ENCODE measurements around the gene FKBP1C. TPM values are rescaled to one million over a fixed set of nuclear protein-coding genes. Genes with fewer than 3 reads are reported as not detected.

The FKBP1C gene
- total RNA-seq, 1 donor from 2014 or later = not detected

GRCh38 chr6:63249875-63250482, 38.7 kb downstream of the FKBP1C start:
- H3K36me3 ChIP-seq (ENCODE audit: control insufficient read depth in 3 of 3, insufficient read depth in 3 of 3, low read length in 3 of 3) = no peaks in the 10 kb centered on the region
- no peaks in the 10 kb centered on the region for H3K27me3 ChIP-seq (ENCODE audit: control insufficient read depth in 3 of 3, insufficient read depth in 3 of 3, low read length in 3 of 3)
- no peaks in the 10 kb centered on the region for H3K4me1 ChIP-seq (ENCODE audit: control insufficient read depth in 3 of 3, insufficient read depth in 3 of 3, low read length in 3 of 3)
- H3K9ac ChIP-seq (ENCODE audit: low read depth in 1 of 3, low read length in 3 of 3) = no peak overlapping the region
- H3K4me3 ChIP-seq (ENCODE audit: low read length in 3 of 3) = no peak overlapping the region
- H3K27ac ChIP-seq (ENCODE audit: low read depth, low read length) = no peak overlapping the region
- no peaks in the 10 kb centered on the region for H3K9me3 ChIP-seq (ENCODE audit: control insufficient read depth in 3 of 3, low read length in 3 of 3)

GRCh38 chr6:63259153-63259552, 47.9 kb downstream of the FKBP1C start:
- no peak overlapping the region for H3K4me3 ChIP-seq (ENCODE audit: low read length in 3 of 3)

GRCh38 chr6:63261820-63262219, 50.6 kb downstream of the FKBP1C start:
- no peak overlapping the region for H3K9ac ChIP-seq (ENCODE audit: low read depth in 1 of 3, low read length in 3 of 3)
- no peak overlapping the region for H3K27ac ChIP-seq (ENCODE audit: low read depth, low read length)
- no peaks in the 10 kb centered on the region for H3K4me1 ChIP-seq (ENCODE audit: control insufficient read depth in 3 of 3, insufficient read depth in 3 of 3, low read length in 3 of 3)
- no peaks in the 10 kb centered on the region for H3K9me3 ChIP-seq (ENCODE audit: control insufficient read depth in 3 of 3, low read length in 3 of 3)
- H3K4me3 ChIP-seq (ENCODE audit: low read length in 3 of 3) = no peak overlapping the region
- H3K27me3 ChIP-seq (ENCODE audit: control insufficient read depth in 3 of 3, insufficient read depth in 3 of 3, low read length in 3 of 3) = no peaks in the 10 kb centered on the region
- H3K36me3 ChIP-seq (ENCODE audit: control insufficient read depth in 3 of 3, insufficient read depth in 3 of 3, low read length in 3 of 3) = no peaks in the 10 kb centered on the region

More at GRCh38 chr6:63259153-63259552, 47.9 kb downstream of the FKBP1C start:
- H3K9ac ChIP-seq (ENCODE audit: low read depth in 1 of 3, low read length in 3 of 3) = no peak overlapping the region
- no peaks in the 10 kb centered on the region for H3K36me3 ChIP-seq (ENCODE audit: control insufficient read depth in 3 of 3, insufficient read depth in 3 of 3, low read length in 3 of 3)
- no peaks in the 10 kb centered on the region for H3K9me3 ChIP-seq (ENCODE audit: control insufficient read depth in 3 of 3, low read length in 3 of 3)
- no peak overlapping the region for H3K27ac ChIP-seq (ENCODE audit: low read depth, low read length)
- no peaks in the 10 kb centered on the region for H3K4me1 ChIP-seq (ENCODE audit: control insufficient read depth in 3 of 3, insufficient read depth in 3 of 3, low read length in 3 of 3)
- no peaks in the 10 kb centered on the region for H3K27me3 ChIP-seq (ENCODE audit: control insufficient read depth in 3 of 3, insufficient read depth in 3 of 3, low read length in 3 of 3)

Small RNA genes lying within 50 kb of the gene (small RNA-seq; reads per million reads assigned to genes)
- gene SPTLC1P3 = not detected

Other genes with a start within 250 kb of the FKBP1C start
- not detected for gene LGSN, start 108.5 kb downstream of the FKBP1C start, total RNA-seq